A673 (cell line): ENCODE results near the gene HPSE2. TPM values are rescaled to one million over a fixed set of nuclear protein-coding genes. Genes with fewer than 3 reads are reported as not detected.

Experiments used
- BruUV-seq: library from RNA; stranded (reverse); fragments of 400-500 nt; replicated peaks from 2 replicates; lab custom pipeline; 2021; lab: Mats Ljungman, UMichigan
- CTCF ChIA-PET: fragments of 300-600 bp; sonication (Branson Sonifier 250); formaldehyde crosslinking; loops from one replicate; lab custom pipeline; 2022; ENCODE audit warnings: antibody characterized with exemption; lab: Charles Lee
- POLR2A ChIA-PET: fragments of 300-600 bp; sonication (Branson Sonifier 250); formaldehyde crosslinking; loops from one replicate; lab custom pipeline; 2022; ENCODE audit warnings: antibody characterized with exemption; ENCODE audit not compliant: low non-redundant PET; lab: Charles Lee
- DNase-seq: peaks from one replicate; pipeline ENCODE4 v3.0.0-alpha.2; 2015; ENCODE audit warnings: low spot score
- H3K27ac ChIP-seq: fragments of 200-600 bp; sonication (generic); 2 replicates; pipeline ENCODE4 v1.5.1; 2016; ENCODE audit warnings: mixed run types, low read depth, mild to moderate bottlenecking, mixed read lengths, antibody characterized with exemption, low read length; ENCODE audit not compliant: poor library complexity, severe bottlenecking
- H3K27me3 ChIP-seq: fragments of 200-600 bp; sonication (generic); replicated peaks from 2 replicates; pipeline ENCODE4 v1.6.1; 2017; ENCODE audit warnings: mixed run types, low read depth, mild to moderate bottlenecking, mixed read lengths, antibody characterized with exemption, low read length; ENCODE audit not compliant: insufficient read depth, poor library complexity
- H3K36me3 ChIP-seq: fragments of 200-600 bp; sonication (generic); 2 replicates; pipeline ENCODE4 v1.6.1; 2016; ENCODE audit warnings: mixed run types, mild to moderate bottlenecking, mixed read lengths, antibody characterized with exemption, low read length; ENCODE audit not compliant: insufficient read depth, poor library complexity, severe bottlenecking
- H3K4me1 ChIP-seq: fragments of 200-600 bp; sonication (generic); 2 replicates; pipeline ENCODE4 v1.6.1; 2017; ENCODE audit warnings: mixed run types, mild to moderate bottlenecking, mixed read lengths, antibody characterized with exemption, low read length; ENCODE audit not compliant: insufficient read depth, poor library complexity, severe bottlenecking
- H3K4me3 ChIP-seq: fragments of 200-600 bp; sonication (generic); 2 replicates; pipeline ENCODE4 v1.5.1; 2016; ENCODE audit warnings: low read depth, mixed run types, mild to moderate bottlenecking, mixed read lengths, low read length; ENCODE audit not compliant: poor library complexity, severe bottlenecking
- H3K9me3 ChIP-seq: fragments of 200-600 bp; sonication (generic); 2 replicates; pipeline ENCODE4 v1.6.1; 2016; ENCODE audit warnings: mixed run types, low read depth, mild to moderate bottlenecking, mixed read lengths, antibody characterized with exemption, low read length; ENCODE audit not compliant: poor library complexity, severe bottlenecking
- CTCF ChIP-seq: fragments of 300-800, 200-600 bp; sonication (generic); conservative IDR thresholded peaks from 2 replicates; pipeline ENCODE4 v1.5.1; 2017; ENCODE audit warnings: low read depth, mild to moderate bottlenecking, antibody characterized with exemption, low read length, moderate library complexity, mixed read lengths
- EZH2 ChIP-seq: fragments of 200-600 bp; sonication (generic); IDR thresholded peaks from 2 replicates; pipeline ENCODE4 v1.6.1; 2017; ENCODE audit warnings: borderline replicate concordance, low read depth, mild to moderate bottlenecking, mixed read lengths, antibody characterized with exemption, low read length; ENCODE audit not compliant: poor library complexity, severe bottlenecking
- intact Hi-C: fragments of 100-400 bp; cut with micrococcal nuclease; formaldehyde crosslinking; loops from one replicate; pipeline ENCODE4 v1.10.0; 2022; ENCODE audit not compliant: unreplicated experiment
- total RNA-seq: library from RNA; stranded (reverse); gene quantifications from 2 replicates; pipeline ENCODE4 v1.2.3, GENCODE V29; 2021

Gene HPSE2
- total RNA-seq, 1 experiment from 2014 or later, result not detected

- peak; percentile 85 for DNase-seq
- POLR2A ChIA-PET, result no interaction called here
Measured at GRCh38 chr10:98446661-98447221, 788.9 kb downstream of the HPSE2 start, which contains the start of gene HPS1. Gene HPS1, minus strand, starts transcription at chr10:98446935. Its CDS starts 3,695 bp downstream, at chr10:98443240.

GRCh38 chr10:98446151-98446660 lies 789.4 kb downstream of the HPSE2 start:
- Histone ChIP-seq H3K4me1 (no peaks in the 10 kb centered on the region), H3K36me3 (peaks cover 8% of the 10 kb centered on the region), H3K27me3 (peaks cover 5% of the 10 kb centered on the region), H3K4me3 (peak overlapping the region; percentile 87), H3K9me3 (no peaks in the 10 kb centered on the region), H3K27ac (peak overlapping the region; percentile 88)
- DNase-seq, result peak; percentile 40
- TSS peak; percentile 63 for BruUV-seq
- intact Hi-C loops, result no loop called here
- CTCF ChIA-PET, result no interaction called here
- TF ChIP-seq CTCF, result no peak
- TF ChIP-seq EZH2, result no peak
- POLR2A ChIA-PET, result no interaction called here

More at GRCh38 chr10:98446661-98447221, 788.9 kb downstream of the HPSE2 start, which contains the start of gene HPS1:
- Histone ChIP-seq H3K27ac (peak within 1 kb of the TSS; percentile 88), H3K27me3 (peaks cover 11% of the 10 kb centered on the region), H3K4me1 (no peaks in the 10 kb centered on the region), H3K9me3 (no peaks in the 10 kb centered on the region), H3K36me3 (peaks cover 8% of the 10 kb centered on the region), H3K4me3 (peak within 1 kb of the TSS; percentile 87)
- CTCF ChIA-PET, result no interaction called here
- intact Hi-C loops, result no loop called here
- BruUV-seq, result no TSS peak
- no peak for TF ChIP-seq EZH2
- no peak for TF ChIP-seq CTCF

GRCh38 chr10:98445200-98445812 lies 790.3 kb downstream of the HPSE2 start:
- Histone ChIP-seq H3K27me3 (no peaks in the 10 kb centered on the region), H3K27ac (no peak overlapping the region), H3K4me1 (no peaks in the 10 kb centered on the region), H3K4me3 (peak overlapping the region; percentile 87), H3K9me3 (no peaks in the 10 kb centered on the region), H3K36me3 (peaks cover 8% of the 10 kb centered on the region)
- no TSS peak for BruUV-seq
- intact Hi-C loops, result no loop called here
- TF ChIP-seq CTCF (no peak), EZH2 (no peak)
- DNase-seq, result no peak
- CTCF ChIA-PET, result no interaction called here
- POLR2A ChIA-PET, result no interaction called here
